ENCODE results near the gene BLCAP. TPM values are rescaled to one million over a fixed set of nuclear protein-coding genes. Genes with fewer than 3 reads are reported as not detected.

Gene BLCAP
- total and polyA plus RNA-seq, 4 donors = 53.3 to 81.5 (median 55.2) TPM

DNA sequence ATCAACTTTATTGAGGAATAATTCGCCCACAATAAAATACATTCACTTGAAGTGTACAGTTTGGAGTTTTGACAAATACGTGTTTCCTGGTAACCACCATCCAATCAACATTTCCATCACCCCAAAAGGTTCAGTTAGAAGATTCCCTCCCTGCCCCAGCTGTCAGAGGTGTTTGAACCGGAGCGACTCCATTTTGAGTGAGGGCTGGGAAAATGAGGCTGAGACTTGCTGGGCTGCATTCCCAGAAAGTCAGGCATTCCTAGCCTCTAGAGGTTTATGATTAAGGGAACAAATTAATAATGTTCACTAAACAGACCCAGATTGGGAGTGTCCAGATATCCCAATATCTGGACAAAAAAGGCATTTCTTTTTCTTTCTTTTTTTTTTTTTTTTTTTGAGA is 33.0 kb upstream of the BLCAP start:
- Histone ChIP-seq H3K27ac (ENCODE audit: low read depth in 1 of 2, low read length in 1 of 2) (no peak overlapping the region), H3K4me3 (no peak overlapping the region), H3K9ac (ENCODE audit: insufficient read depth in 1 of 2, low read length in 2 of 2) (no peak overlapping the region), H3K27me3 (ENCODE audit: control insufficient read depth in 3 of 3, insufficient read depth in 3 of 3, low read length in 2 of 3) (peaks cover 0 to 5% (median 0%) of the 10 kb centered on the region in 3 donors), H3K9me3 (ENCODE audit: control insufficient read depth in 4 of 4, insufficient read depth in 3 of 4, low read length in 3 of 4) (no peaks in the 10 kb centered on the region), H3K36me3 (ENCODE audit: control insufficient read depth in 4 of 4, insufficient read depth in 4 of 4, low read length in 4 of 4) (no peaks in the 10 kb centered on the region), H3K4me1 (ENCODE audit: control insufficient read depth in 5 of 5, insufficient read depth in 5 of 5, low read length in 5 of 5) (peaks cover 0 to 9% (median 0%) of the 10 kb centered on the region in 5 donors)
- ATAC-seq (ENCODE audit: insufficient read depth, low FRiP score) (no peak), DNase-seq (no peak)
- WGBS, 2 donors = 68 to 88% methylated on average over 4 of the region's 4 CpGs
- TF ChIP-seq, protein P1, sequence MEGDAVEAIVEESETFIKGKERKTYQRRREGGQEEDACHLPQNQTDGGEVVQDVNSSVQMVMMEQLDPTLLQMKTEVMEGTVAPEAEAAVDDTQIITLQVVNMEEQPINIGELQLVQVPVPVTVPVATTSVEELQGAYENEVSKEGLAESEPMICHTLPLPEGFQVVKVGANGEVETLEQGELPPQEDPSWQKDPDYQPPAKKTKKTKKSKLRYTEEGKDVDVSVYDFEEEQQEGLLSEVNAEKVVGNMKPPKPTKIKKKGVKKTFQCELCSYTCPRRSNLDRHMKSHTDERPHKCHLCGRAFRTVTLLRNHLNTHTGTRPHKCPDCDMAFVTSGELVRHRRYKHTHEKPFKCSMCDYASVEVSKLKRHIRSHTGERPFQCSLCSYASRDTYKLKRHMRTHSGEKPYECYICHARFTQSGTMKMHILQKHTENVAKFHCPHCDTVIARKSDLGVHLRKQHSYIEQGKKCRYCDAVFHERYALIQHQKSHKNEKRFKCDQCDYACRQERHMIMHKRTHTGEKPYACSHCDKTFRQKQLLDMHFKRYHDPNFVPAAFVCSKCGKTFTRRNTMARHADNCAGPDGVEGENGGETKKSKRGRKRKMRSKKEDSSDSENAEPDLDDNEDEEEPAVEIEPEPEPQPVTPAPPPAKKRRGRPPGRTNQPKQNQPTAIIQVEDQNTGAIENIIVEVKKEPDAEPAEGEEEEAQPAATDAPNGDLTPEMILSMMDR (IDR thresholded peaks at IDR 0.05; ENCODE audit: control extremely low read depth, extremely low read depth) = no peak

DNA sequence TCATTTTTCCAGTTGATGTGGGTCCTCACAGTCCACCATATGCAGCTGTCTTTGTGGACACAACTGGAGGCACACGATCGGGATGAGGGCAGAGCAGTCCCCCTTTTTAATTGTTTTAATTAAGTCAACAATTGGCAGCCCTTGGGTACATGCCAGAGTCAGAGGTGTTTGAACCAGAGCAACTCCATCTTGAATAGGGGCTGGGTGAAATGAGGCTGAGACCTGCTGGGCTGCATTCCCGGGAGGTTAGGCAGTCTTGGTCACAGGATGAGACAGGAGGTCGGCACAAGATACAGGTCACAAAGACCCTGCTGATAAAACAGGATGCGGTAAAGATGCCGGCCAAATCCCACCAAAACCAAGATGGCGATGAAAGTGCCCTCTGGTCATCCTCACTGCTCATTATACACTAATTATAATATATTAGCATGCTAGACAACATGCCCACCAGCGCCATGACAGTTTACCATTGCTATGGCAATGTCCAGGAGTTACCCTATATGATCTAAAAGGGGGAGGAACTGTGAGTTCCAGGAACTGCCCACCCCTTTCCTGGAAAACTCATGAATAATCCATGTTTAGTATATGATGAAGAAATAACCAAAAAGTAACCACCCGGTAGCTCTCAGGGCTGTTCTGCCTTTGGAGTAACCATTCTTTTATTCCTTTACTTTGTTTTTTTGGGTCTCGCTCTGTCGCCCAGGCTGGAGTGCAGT is 31.8 kb upstream of the BLCAP start:
- WGBS, 2 donors = 85 to 90% methylated on average over 11 of the region's 11 CpGs
- H3K27me3 ChIP-seq (ENCODE audit: control insufficient read depth in 3 of 3, insufficient read depth in 3 of 3, low read length in 2 of 3) = peaks cover 0 to 5% (median 0%) of the 10 kb centered on the region in 3 donors

DNA sequence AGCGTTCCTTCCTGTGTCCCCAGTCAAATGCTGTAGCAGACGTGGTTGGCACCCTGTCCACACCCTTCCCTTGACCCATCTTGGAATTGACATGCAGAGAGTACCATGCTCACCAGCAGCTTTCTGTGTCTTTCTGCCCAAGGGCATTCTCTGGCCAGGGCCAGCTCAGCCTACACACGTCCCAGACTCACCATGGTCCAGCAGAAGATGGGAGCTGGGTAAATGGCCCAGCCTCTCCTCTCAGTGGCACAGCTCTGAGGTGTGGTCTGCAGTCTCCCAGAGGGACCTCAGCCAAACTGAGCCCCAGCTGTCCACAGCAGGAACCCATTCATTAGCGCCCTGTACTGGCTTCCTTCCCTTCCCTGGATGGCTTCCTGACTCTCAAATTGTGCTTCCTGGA is 31.1 kb upstream of the BLCAP start:
- no peak for DNase-seq
- no peaks in the 10 kb centered on the region for H3K9me3 ChIP-seq (ENCODE audit: control insufficient read depth in 4 of 4, insufficient read depth in 3 of 4, low read length in 3 of 4)
- H3K4me3 ChIP-seq = no peak overlapping the region
- no peaks in the 10 kb centered on the region for H3K36me3 ChIP-seq (ENCODE audit: control insufficient read depth in 4 of 4, insufficient read depth in 4 of 4, low read length in 4 of 4)
- peaks cover 0 to 2% (median 0%) of the 10 kb centered on the region in 3 donors for H3K27me3 ChIP-seq (ENCODE audit: control insufficient read depth in 3 of 3, insufficient read depth in 3 of 3, low read length in 2 of 3)
- WGBS, 2 donors = 71 to 72% methylated on average over 4 of the region's 4 CpGs
- TF ChIP-seq, protein P1 (IDR thresholded peaks at IDR 0.05; ENCODE audit: control extremely low read depth, extremely low read depth) = no peak
- H3K27ac ChIP-seq (ENCODE audit: low read depth in 1 of 2, low read length in 1 of 2) = no peak overlapping the region
- H3K9ac ChIP-seq (ENCODE audit: insufficient read depth in 1 of 2, low read length in 2 of 2) = no peak overlapping the region
- ATAC-seq (ENCODE audit: insufficient read depth, low FRiP score) = no peak
- no peaks in the 10 kb centered on the region for H3K4me1 ChIP-seq (ENCODE audit: control insufficient read depth in 5 of 5, insufficient read depth in 5 of 5, low read length in 5 of 5)

More for the DNA sequence above, 31.8 kb upstream of the BLCAP start:
- H3K27ac ChIP-seq (ENCODE audit: low read depth in 1 of 2, low read length in 1 of 2) = no peak overlapping the region
- no peaks in the 10 kb centered on the region for H3K36me3 ChIP-seq (ENCODE audit: control insufficient read depth in 4 of 4, insufficient read depth in 4 of 4, low read length in 4 of 4)
- DNase-seq (no peak), ATAC-seq (ENCODE audit: insufficient read depth, low FRiP score) (no peak)
- H3K9me3 ChIP-seq (ENCODE audit: control insufficient read depth in 4 of 4, insufficient read depth in 3 of 4, low read length in 3 of 4) = no peaks in the 10 kb centered on the region
- H3K9ac ChIP-seq (ENCODE audit: insufficient read depth in 1 of 2, low read length in 2 of 2) = no peak overlapping the region
- TF ChIP-seq, protein P1 (IDR thresholded peaks at IDR 0.05; ENCODE audit: control extremely low read depth, extremely low read depth) = no peak
- no peak overlapping the region for H3K4me3 ChIP-seq
- no peaks in the 10 kb centered on the region for H3K4me1 ChIP-seq (ENCODE audit: control insufficient read depth in 5 of 5, insufficient read depth in 5 of 5, low read length in 5 of 5)
